B cell (primary cell): ENCODE measurements around the gene BMPR1A.

ENCODE experiments used
- CTCF ChIP-seq: fragments of 200-600 bp; IDR thresholded peaks from one replicate; pipeline ENCODE4 v1.8.0; 2022; ENCODE audit warnings: antibody characterized with exemption, mild to moderate bottlenecking
- EZH2 ChIP-seq: IDR thresholded peaks from 2 replicates; pipeline ENCODE4 v1.6.1; 2012; ENCODE audit warnings: borderline replicate concordance, low read depth, mild to moderate bottlenecking, moderate library complexity, low read length; ENCODE audit not compliant: insufficient read depth, poor library complexity, severe bottlenecking

- TF ChIP-seq CTCF (no peak), EZH2 (no peak)
Measured at GRCh38 chr10:86803156-86803555, 46.7 kb downstream of the BMPR1A start.
